VCaP (cell line): Measurements from ENCODE around the gene AKR1D1.
"Not testable (repeated sequence)": the region's sequence is repeated elsewhere in the genome, so short reads cannot be mapped to it uniquely, and the experiment has no call there.

Experiments
- H3K27ac ChIP-seq: fragments of 450-650 bp; 2 replicates; pipeline ENCODE4 v1.5.1; 2017
- TF ChIP-seq, protein P1 (sequence below): fragments of 450-650 bp; conservative IDR thresholded peaks from 2 replicates; pipeline ENCODE4 v1.5.1; 2017; ENCODE audit warnings: mild to moderate bottlenecking, moderate library complexity

Gene AKR1D1

DNA sequence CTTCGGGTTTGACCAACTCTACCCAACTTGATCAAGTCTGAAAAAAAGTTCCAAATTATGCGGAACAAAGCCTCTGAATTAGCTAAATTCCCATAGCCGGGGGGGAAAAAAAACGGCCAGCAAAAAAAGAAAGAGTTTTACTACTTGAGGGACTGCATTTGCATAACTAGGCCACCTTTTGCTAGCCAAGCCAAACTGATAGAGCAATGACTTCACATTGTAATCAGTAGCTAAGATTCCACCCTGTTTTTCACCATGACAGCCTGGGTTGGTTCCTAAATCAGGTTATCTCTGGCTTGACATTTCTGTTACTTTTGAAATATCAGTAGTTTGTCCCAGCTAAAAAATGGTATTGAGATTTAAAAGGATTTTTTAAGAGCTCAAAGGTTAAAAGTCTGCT is 43.0 kb upstream of the AKR1D1 start:
- TF ChIP-seq, protein P1, sequence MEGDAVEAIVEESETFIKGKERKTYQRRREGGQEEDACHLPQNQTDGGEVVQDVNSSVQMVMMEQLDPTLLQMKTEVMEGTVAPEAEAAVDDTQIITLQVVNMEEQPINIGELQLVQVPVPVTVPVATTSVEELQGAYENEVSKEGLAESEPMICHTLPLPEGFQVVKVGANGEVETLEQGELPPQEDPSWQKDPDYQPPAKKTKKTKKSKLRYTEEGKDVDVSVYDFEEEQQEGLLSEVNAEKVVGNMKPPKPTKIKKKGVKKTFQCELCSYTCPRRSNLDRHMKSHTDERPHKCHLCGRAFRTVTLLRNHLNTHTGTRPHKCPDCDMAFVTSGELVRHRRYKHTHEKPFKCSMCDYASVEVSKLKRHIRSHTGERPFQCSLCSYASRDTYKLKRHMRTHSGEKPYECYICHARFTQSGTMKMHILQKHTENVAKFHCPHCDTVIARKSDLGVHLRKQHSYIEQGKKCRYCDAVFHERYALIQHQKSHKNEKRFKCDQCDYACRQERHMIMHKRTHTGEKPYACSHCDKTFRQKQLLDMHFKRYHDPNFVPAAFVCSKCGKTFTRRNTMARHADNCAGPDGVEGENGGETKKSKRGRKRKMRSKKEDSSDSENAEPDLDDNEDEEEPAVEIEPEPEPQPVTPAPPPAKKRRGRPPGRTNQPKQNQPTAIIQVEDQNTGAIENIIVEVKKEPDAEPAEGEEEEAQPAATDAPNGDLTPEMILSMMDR, result no peak
- no peak overlapping the region for H3K27ac ChIP-seq

DNA sequence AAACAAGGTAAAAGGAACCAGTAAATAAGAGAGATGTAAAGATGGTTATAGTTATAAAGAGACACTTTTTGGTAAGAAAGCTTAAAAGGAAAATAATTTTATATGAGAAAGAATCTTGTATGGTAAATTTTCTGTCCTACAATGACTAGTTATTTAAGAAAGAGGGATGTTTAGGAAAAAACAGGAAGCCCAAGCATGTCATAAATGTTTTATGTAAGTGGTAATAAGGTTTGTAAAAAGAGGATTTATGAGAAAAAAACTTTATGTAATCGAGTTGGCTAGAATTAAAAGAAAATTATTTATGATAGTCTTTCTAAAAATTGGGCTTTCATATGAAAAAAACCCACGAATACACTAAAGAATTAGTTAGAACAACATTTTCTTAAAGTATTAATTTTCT is 40.1 kb upstream of the AKR1D1 start:
- TF ChIP-seq, protein P1, result no peak
- no peak overlapping the region for H3K27ac ChIP-seq

DNA sequence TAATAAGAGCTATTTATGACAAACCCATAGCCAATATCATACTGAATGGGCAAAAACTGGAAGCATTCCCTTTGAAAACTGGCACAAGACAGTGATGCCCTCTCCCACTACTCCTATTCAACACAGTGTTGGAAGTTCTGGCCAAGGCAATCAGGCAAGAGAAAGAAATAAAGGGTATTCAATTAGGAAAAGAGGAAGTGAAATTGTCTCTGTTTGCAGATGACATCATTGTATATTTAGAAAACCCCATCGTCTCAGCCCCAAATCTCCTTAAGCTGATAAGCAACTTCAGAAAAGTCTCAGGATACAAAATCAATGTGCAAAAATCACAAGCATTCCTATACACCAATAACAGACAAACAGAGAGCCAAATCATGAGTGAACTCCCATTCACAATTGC is 36.2 kb upstream of the AKR1D1 start:
- H3K27ac ChIP-seq, result not testable (repeated sequence)

DNA sequence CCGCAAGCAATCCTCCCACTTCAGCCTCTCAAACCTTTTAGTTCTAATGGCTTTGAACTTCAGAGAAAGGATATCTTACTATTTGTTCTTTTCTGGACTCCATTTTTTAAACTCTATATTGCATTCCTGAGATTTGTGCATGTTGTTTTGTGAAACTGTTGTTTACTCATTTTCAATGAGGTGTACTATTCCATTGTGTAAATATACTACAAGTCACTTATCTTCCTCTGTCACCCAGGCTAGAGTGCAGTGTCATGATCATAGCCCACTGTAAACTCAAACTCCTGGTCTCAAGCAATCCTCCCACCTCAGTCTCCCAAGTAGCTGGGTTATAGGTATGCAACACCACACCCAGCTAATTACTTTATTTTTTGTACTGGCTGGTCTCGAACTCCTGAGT is 31.4 kb upstream of the AKR1D1 start:
- TF ChIP-seq, protein P1, result no peak
- H3K27ac ChIP-seq, result no peak overlapping the region

DNA sequence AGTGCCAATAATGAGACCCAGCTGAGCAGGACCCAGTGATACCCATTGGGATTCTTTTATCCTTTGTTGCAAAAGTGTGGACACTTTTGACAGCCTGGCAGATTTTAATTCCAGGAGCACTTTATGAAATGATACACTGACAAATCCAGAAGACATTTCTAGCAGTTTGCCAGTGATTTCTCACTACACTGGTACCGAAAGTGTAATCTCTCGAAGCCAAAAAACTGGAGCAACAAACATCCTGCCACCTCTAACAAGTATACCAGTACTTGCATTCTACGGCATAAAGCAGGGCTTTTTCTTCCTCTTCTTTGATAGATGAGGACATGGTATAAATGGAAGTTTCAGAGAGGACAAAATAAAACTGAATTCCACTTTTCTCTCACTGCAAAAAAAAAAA is 28.4 kb upstream of the AKR1D1 start:
- TF ChIP-seq, protein P1, result no peak
- H3K27ac ChIP-seq, result no peak overlapping the region

DNA sequence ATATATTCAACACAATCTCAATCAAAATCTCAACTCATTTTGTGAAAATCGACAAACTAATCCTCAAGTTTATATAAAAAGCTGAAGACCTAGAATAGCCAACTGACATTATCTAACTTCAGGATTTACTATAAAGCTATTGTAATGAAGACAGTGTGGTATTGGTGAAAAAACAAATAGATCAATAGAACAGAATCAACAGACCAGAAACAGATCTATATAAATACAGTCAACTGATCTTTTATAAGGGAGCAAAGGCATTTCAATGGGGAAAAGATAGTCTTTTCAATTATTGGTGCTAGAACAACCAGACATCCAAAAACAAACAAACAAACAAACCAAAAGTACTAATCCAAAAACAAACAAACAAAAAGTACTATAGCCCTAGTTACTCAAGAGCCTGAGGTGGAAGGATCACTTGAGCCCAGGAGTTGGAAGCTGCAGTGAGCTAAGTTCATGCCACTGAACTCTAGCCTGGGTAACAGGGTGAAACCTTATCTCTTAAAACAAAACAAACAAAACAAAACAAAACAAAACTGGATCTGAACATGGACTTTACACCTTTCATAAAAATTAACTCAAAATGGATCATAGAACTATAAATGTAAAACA is 26.6 kb upstream of the AKR1D1 start:
- H3K27ac ChIP-seq, result no peak overlapping the region
- TF ChIP-seq, protein P1, result no peak

DNA sequence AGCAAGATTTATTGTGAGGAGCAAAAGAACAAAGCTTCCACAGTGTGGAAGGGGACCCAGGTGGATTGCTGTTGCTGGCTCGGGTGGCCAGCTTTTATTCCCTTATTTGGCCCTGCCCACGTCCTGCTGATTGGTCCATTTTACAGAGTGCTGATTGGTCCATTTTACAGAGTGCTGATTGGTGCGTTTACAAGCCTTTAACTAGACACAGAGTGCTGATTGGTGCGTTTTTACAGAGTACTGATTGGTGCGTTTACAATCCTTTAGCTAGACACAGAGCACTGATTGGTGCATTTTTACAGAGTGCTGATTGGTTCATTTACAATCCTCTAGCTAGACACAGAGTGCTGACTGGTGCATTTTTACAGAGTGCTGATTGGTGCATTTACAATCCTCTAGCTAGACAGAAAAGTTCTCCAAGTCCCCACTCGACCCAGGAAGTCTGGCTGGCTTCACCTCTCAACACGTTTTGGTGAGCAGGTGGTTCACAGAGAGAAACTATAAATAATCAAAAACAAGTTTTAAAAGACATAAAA is 24.5 kb upstream of the AKR1D1 start:
- not testable (repeated sequence) for H3K27ac ChIP-seq

DNA sequence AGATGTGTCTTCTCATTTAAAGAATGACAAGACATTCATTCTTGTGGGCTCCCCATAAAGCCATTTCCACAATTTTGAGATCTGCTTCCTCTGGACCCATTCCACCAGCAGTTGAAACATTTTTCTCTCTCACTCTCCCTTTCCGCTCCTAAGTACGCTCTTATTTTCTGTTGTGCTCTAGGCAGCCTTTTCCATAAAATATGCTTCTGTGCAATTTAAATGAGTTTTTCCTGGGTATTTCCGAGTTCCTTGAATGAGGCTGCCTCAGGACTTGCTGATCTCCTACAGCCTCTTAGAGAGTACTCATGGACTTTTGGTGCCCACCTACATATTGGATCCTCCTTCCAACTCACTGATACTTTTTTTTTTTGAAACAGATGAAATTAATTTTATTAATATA is 23.6 kb upstream of the AKR1D1 start:
- H3K27ac ChIP-seq, result no peak overlapping the region
- TF ChIP-seq, protein P1, result no peak

DNA sequence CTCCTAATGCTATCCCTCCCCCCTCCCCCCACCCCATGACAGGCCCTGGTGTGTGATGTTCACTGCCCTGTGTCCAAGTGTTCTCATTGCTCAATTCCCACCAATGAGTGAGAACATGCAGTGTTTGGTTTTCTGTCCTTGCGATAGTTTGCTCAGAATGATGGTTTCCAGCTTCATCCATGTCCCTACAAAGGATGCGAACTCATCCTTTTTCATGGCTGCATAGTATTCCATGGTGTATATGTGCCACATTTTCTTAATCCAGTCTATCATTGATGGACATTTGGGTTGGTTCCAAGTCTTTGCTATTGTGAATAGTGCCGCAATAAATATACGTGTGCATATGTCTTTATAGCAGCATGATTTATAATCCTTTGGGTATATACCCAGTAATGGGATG is 20.6 kb upstream of the AKR1D1 start:
- H3K27ac ChIP-seq, result not testable (repeated sequence)
